ENCODE measurements around the gene AKT1.
A peak's percentile ranks its signal among the peaks of the same experiment; 100 is the strongest.
"Not testable (repeated sequence)": the region's sequence is repeated elsewhere in the genome, so short reads cannot be mapped to it uniquely, and the experiment has no call there.

Gene AKT1

GRCh38 chr14:104817930-104818713 is 22.6 kb upstream of the AKT1 start:
- no peak for DNase-seq

GRCh38 chr14:104816616-104816884 is 21.0 kb upstream of the AKT1 start:
- DNase-seq = no peak

GRCh38 chr14:104814701-104815100 is 19.2 kb upstream of the AKT1 start:
- DNase-seq = not testable (repeated sequence)

GRCh38 chr14:104813286-104813685 is 17.7 kb upstream of the AKT1 start:
- DNase-seq = no peak

- no peak for DNase-seq
These were observed 14.8 kb upstream of the AKT1 start for GRCh38 chr14:104810316-104810715.

GRCh38 chr14:104808456-104808855 is 12.9 kb upstream of the AKT1 start:
- no peak for DNase-seq

- no peak for DNase-seq
These were observed 11.3 kb upstream of the AKT1 start for GRCh38 chr14:104806625-104807465.

GRCh38 chr14:104805941-104806624 is 10.5 kb upstream of the AKT1 start:
- DNase-seq = no peak

- no peak for DNase-seq
These were observed 9.8 kb upstream of the AKT1 start for GRCh38 chr14:104805326-104805678.

GRCh38 chr14:104804481-104805325 is 9.2 kb upstream of the AKT1 start:
- DNase-seq = no peak

- DNase-seq = no peak
These were observed 8.4 kb upstream of the AKT1 start for GRCh38 chr14:104803912-104804410.

GRCh38 chr14:104803280-104803911 is 7.8 kb upstream of the AKT1 start:
- no peak for DNase-seq

- no peak for DNase-seq
These were observed 7.0 kb upstream of the AKT1 start for GRCh38 chr14:104802394-104803184.

GRCh38 chr14:104801520-104802393 is 6.2 kb upstream of the AKT1 start:
- no peak for DNase-seq

GRCh38 chr14:104800771-104801519 is 5.4 kb upstream of the AKT1 start, which contains the start of gene ZBTB42:
Gene ZBTB42 (plus strand): TSS chr14:104801101. CDS start chr14:104801198, 97 bp downstream.
- peak; percentile 58 for DNase-seq

GRCh38 chr14:104800015-104800770 is 4.6 kb upstream of the AKT1 start:
- peak; percentile 85 for DNase-seq

- no peak for DNase-seq
These were observed 3.9 kb upstream of the AKT1 start for GRCh38 chr14:104799244-104800014.
